Endodermal cell (in vitro differentiated cells): ENCODE data around the gene RNF5. TPM values are rescaled to one million over a fixed set of nuclear protein-coding genes. Genes with fewer than 3 reads are reported as not detected.

Experiments used
- DNase-seq: peaks from one replicate; pipeline ENCODE4 v3.0.0-alpha.2; 2017
- H3K27ac ChIP-seq: 2 replicates; pipeline ENCODE4 v1.5.1; 2013; ENCODE audit warnings: mild to moderate bottlenecking, low read depth, low read length, moderate library complexity
- H3K27me3 ChIP-seq: 2 replicates; pipeline ENCODE4 v1.6.1; 2013; ENCODE audit warnings: mild to moderate bottlenecking, low read length, moderate library complexity; ENCODE audit not compliant: insufficient read depth, control insufficient read depth, poor library complexity, severe bottlenecking
- H3K36me3 ChIP-seq: 2 replicates; pipeline ENCODE4 v1.7.0; 2013; ENCODE audit warnings: mild to moderate bottlenecking, low read length, moderate library complexity; ENCODE audit not compliant: control insufficient read depth, insufficient read depth
- H3K4me1 ChIP-seq: one replicate; pipeline ENCODE4 v1.7.0; 2013; ENCODE audit warnings: low read length; ENCODE audit not compliant: control insufficient read depth, insufficient read depth
- H3K4me3 ChIP-seq: 2 replicates; pipeline ENCODE4 v1.5.1; 2013; ENCODE audit warnings: mild to moderate bottlenecking, low read length, moderate library complexity
- H3K9ac ChIP-seq: 2 replicates; pipeline ENCODE4 v1.6.1; 2013; ENCODE audit warnings: mild to moderate bottlenecking, low read length, moderate library complexity; ENCODE audit not compliant: poor library complexity, severe bottlenecking; ENCODE audit errors: extremely low read depth
- H3K9me3 ChIP-seq: 2 replicates; pipeline ENCODE4 v1.6.1; 2013; ENCODE audit warnings: mild to moderate bottlenecking, low read length, moderate library complexity; ENCODE audit not compliant: control insufficient read depth
- H3K27ac Mint-ChIP-seq: 2 replicates; pipeline ENCODE4 v1.8.0; 2020; ENCODE audit warnings: mixed read lengths
- H3K27me3 Mint-ChIP-seq: 2 replicates; pipeline ENCODE4 v1.8.0; 2021; ENCODE audit warnings: mild to moderate bottlenecking, mixed read lengths; ENCODE audit not compliant: insufficient read depth
- H3K36me3 Mint-ChIP-seq: 2 replicates; pipeline ENCODE4 v1.8.0; 2020; ENCODE audit warnings: low read depth, mixed read lengths
- H3K4me1 Mint-ChIP-seq: 2 replicates; pipeline ENCODE4 v1.8.0; 2020; ENCODE audit warnings: mixed read lengths
- H3K4me3 Mint-ChIP-seq: 2 replicates; pipeline ENCODE4 v1.8.0; 2020; ENCODE audit warnings: mild to moderate bottlenecking, moderate library complexity, mixed read lengths
- H3K9me3 Mint-ChIP-seq: 2 replicates; pipeline ENCODE4 v1.8.0; 2020; ENCODE audit warnings: mild to moderate bottlenecking, mixed read lengths
- WGBS, 2 experiments: methylation state at CpG; one replicate each; pipeline versions ENCODE4 v1.1.5 to v1.1.7; 2013; ENCODE audit warnings: missing lambda C conversion rate in 2 of 2, mixed read lengths in 1 of 2; ENCODE audit not compliant: insufficient coverage in 1 of 2, insufficient read length in 1 of 2; 5-methylcytosine and 5-hydroxymethylcytosine counted together
- long read RNA-seq, 4 experiments: library from polyadenylated mRNA in 2 of 4; library from RNA in 1 of 4; library from capped mRNA in 1 of 4; stranded (forward) in 3 of 4; unstranded in 1 of 4; transcript quantifications; one replicate each; pipeline ENCODE4 v2.0.0, GENCODE V29; 2020 to 2021; ENCODE audit warnings: inconsistent platforms in 1 of 4
- polyA plus RNA-seq, 2 experiments: library from polyadenylated mRNA; stranded (reverse); fragments of 50-300 nt; gene quantifications; one replicate each; pipeline ENCODE4 v1.2.3, GENCODE V29; 2013
- total RNA-seq, 2 donors: library from RNA; stranded (reverse); fragmentation: NEBNext Ultra II Directional in 1 of 2; extraction: Animal tissue kit (Norgen Biotek cat#: 25700) in 1 of 2; gene quantifications; 2 replicates in 1 of 2; 3 replicates in 1 of 2; pipeline ENCODE4 v1.2.1, GENCODE V29; 2021
- TF ChIP-seq, protein P1 (sequence below): fragments of 200-600 bp; sonication (generic); conservative IDR thresholded peaks from 2 replicates; pipeline ENCODE4 v1.5.0; 2021; ENCODE audit warnings: antibody characterized with exemption, mild to moderate bottlenecking

Gene RNF5, protein sequence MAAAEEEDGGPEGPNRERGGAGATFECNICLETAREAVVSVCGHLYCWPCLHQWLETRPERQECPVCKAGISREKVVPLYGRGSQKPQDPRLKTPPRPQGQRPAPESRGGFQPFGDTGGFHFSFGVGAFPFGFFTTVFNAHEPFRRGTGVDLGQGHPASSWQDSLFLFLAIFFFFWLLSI
- total RNA-seq, result 10 to 100 TPM; 68.0 to 71.3 TPM
- 114 TPM for polyA plus RNA-seq (2013, experiment 1 of 2)
- polyA plus RNA-seq (2013, experiment 2 of 2), result 109 TPM
- long read RNA-seq, experiment 1, transcript RNF5-203 (6 exons, 1,168 nt), result major isoform, 18 of 36 reads
- long read RNA-seq, experiment 1, partial matches to known transcripts, result 10 of 36 reads
- long read RNA-seq, experiment 1, other reads (novel, unspliced or antisense), result 8 of 36 reads
- long read RNA-seq, experiment 2, partial matches to known transcripts, result 4 of 4 reads
- long read RNA-seq, experiment 2, other reads (novel, unspliced or antisense), result 0 of 4 reads
- long read RNA-seq, experiment 3, partial matches to known transcripts, result 1 of 1 reads
- long read RNA-seq, experiment 3, other reads (novel, unspliced or antisense), result 0 of 1 reads
- long read RNA-seq, experiment 4, partial matches to known transcripts, result 2 of 5 reads
- long read RNA-seq, experiment 4, other reads (novel, unspliced or antisense), result 3 of 5 reads

DNA sequence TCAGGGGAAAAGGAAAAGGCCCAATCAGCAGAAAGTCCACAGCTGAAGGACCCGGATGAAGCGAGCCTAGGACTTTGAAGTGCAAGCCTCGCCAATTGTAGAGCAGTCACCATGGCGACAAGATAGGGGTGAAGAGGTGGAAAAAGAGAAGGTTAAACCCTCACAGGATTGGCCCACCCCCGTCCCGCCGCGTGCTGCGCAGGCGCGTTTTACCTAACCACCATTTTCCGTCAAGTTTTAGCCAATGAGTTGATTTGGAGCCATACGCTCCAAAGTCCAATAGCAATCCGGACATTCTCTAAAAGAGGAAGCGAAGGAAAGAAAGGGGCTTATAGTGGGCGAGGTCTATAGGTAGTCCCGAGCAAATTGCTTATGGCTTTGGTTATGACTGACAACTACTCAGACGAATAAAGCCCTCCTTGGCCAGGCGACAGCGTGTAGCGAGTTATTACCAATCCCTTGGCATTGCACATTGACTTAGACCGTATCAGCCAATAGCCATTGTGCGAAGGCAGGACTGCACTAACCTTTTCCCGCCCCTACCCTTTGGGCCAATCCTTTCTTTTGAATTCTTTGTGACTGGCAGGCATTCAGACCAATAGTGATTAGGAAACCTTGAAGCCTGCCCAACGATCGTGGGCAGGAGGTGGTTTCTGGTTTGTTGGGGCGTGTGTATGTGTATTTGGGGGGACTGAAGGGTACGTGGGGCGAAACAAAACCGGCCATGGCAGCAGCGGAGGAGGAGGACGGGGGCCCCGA is at the start of gene RNF5:
RNF5 (plus strand) TSS at position 618 of the 759 bp plus-strand sequence; CDS start at position 725, 107 bp downstream.
- Histone ChIP-seq H3K27me3 (no peaks in the 10 kb centered on the region), H3K4me1 (no peaks in the 10 kb centered on the region), H3K27ac (peak within 1 kb of the TSS; percentile 98), H3K4me3 (peak within 1 kb of the TSS; percentile 97), H3K9ac (peak within 1 kb of the TSS; percentile 84), H3K36me3 (peaks cover 20% of the 10 kb centered on the region), H3K9me3 (no peaks in the 10 kb centered on the region)
- H3K27me3 Mint-ChIP-seq, result no peaks in the 10 kb centered on the region
- H3K27ac Mint-ChIP-seq, result peak within 1 kb of the TSS; percentile 98
- TF ChIP-seq, protein P1, sequence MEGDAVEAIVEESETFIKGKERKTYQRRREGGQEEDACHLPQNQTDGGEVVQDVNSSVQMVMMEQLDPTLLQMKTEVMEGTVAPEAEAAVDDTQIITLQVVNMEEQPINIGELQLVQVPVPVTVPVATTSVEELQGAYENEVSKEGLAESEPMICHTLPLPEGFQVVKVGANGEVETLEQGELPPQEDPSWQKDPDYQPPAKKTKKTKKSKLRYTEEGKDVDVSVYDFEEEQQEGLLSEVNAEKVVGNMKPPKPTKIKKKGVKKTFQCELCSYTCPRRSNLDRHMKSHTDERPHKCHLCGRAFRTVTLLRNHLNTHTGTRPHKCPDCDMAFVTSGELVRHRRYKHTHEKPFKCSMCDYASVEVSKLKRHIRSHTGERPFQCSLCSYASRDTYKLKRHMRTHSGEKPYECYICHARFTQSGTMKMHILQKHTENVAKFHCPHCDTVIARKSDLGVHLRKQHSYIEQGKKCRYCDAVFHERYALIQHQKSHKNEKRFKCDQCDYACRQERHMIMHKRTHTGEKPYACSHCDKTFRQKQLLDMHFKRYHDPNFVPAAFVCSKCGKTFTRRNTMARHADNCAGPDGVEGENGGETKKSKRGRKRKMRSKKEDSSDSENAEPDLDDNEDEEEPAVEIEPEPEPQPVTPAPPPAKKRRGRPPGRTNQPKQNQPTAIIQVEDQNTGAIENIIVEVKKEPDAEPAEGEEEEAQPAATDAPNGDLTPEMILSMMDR, result no peak
- H3K9me3 Mint-ChIP-seq, result no peaks in the 10 kb centered on the region
- DNase-seq, result peak; percentile 99
- peak within 1 kb of the TSS; percentile 78 for H3K4me3 Mint-ChIP-seq
- WGBS, 2 experiments, result 0% methylated on average over 16 to 33 of the region's 33 CpGs
- H3K4me1 Mint-ChIP-seq, result peaks cover 47% of the 10 kb centered on the region
- peaks cover 29% of the 10 kb centered on the region for H3K36me3 Mint-ChIP-seq

GRCh38 chr6:32128751-32129296 is 49.4 kb upstream of the RNF5 start:
- TF ChIP-seq, protein P1, result no peak
- Mint-ChIP-seq H3K27ac (peak overlapping the region; percentile 99), H3K4me1 (peaks cover 21% of the 10 kb centered on the region), H3K4me3 (peak overlapping the region; percentile 99), H3K36me3 (peaks cover 16% of the 10 kb centered on the region), H3K27me3 (peaks cover 3% of the 10 kb centered on the region), H3K9me3 (no peaks in the 10 kb centered on the region)
- Histone ChIP-seq H3K4me1 (peaks cover 9% of the 10 kb centered on the region), H3K27me3 (no peaks in the 10 kb centered on the region), H3K9ac (no peak overlapping the region), H3K27ac (no peak overlapping the region), H3K36me3 (peaks cover 19% of the 10 kb centered on the region), H3K9me3 (no peaks in the 10 kb centered on the region), H3K4me3 (peak overlapping the region; percentile 85)
- 90 to 97% methylated on average over 13 of the region's 13 CpGs for WGBS, 2 experiments
- DNase-seq, result no peak
